Panc1 (cell line): ENCODE results near the gene AADACL2. TPM values are rescaled to one million over a fixed set of nuclear protein-coding genes. Genes with fewer than 3 reads are reported as not detected.
"Not testable (repeated sequence)": the region's sequence is repeated elsewhere in the genome, so short reads cannot be mapped to it uniquely, and the experiment has no call there.

Experiments
- ATAC-seq: fragments of 200-7000 bp; cut with Tn5 transposase; 2 replicates; pipeline ENCODE4 v1.9.1; 2020; ENCODE audit warnings: mild to moderate bottlenecking, moderate library complexity
- BruUV-seq: library from RNA; stranded (reverse); fragments of 400-500 nt; replicated peaks from 2 replicates; lab custom pipeline; 2021; lab: Mats Ljungman, UMichigan
- CTCF ChIA-PET: fragments of 300-600 bp; sonication (Branson Sonifier 250); formaldehyde crosslinking; loops from one replicate; lab custom pipeline; 2022; ENCODE audit warnings: antibody characterized with exemption; lab: Charles Lee
- POLR2A ChIA-PET: fragments of 300-600 bp; sonication (Branson Sonifier 250); formaldehyde crosslinking; loops from one replicate; lab custom pipeline; 2022; ENCODE audit warnings: antibody characterized with exemption; lab: Charles Lee
- DNase-seq: peaks from one replicate; pipeline ENCODE4 v3.0.0-alpha.2; 2010; ENCODE audit warnings: low read depth, low spot score
- H3K27ac ChIP-seq: 2 replicates; pipeline ENCODE4 v1.5.1; 2011; ENCODE audit warnings: mild to moderate bottlenecking, low read length, inconsistent platforms
- H3K27me3 ChIP-seq: fragments of 200-500 bp; sonication (Bioruptor generic); 2 replicates; pipeline ENCODE4 v1.6.0; 2014; ENCODE audit warnings: low read length, inconsistent platforms; ENCODE audit not compliant: control insufficient read depth, insufficient read depth
- H3K36me3 ChIP-seq: fragments of 200-500 bp; sonication (Bioruptor generic); 2 replicates; pipeline ENCODE4 v1.5.1; 2014; ENCODE audit warnings: inconsistent platforms, mild to moderate bottlenecking, low read length, moderate library complexity; ENCODE audit not compliant: control insufficient read depth, insufficient read depth
- H3K4me1 ChIP-seq: 2 replicates; pipeline ENCODE4 v1.5.1; 2011; ENCODE audit warnings: inconsistent platforms, mild to moderate bottlenecking, low read length, moderate library complexity; ENCODE audit not compliant: control insufficient read depth, insufficient read depth
- H3K4me3 ChIP-seq, 2 experiments: 2 replicates each; pipeline ENCODE4 v1.5.1; 2011 to 2012; ENCODE audit warnings: low read depth in 2 of 2, low read length in 2 of 2, mild to moderate bottlenecking in 2 of 2, inconsistent platforms in 1 of 2, moderate library complexity in 1 of 2
- H3K9me3 ChIP-seq: fragments of 200-500 bp; sonication (Bioruptor generic); 2 replicates; pipeline ENCODE4 v1.5.1; 2014; ENCODE audit warnings: low read depth, mild to moderate bottlenecking, inconsistent platforms, low read length, moderate library complexity; ENCODE audit not compliant: control insufficient read depth, insufficient read depth
- CTCF ChIP-seq: fragments of 450-650 bp; IDR thresholded peaks from 2 replicates; pipeline ENCODE4 v1.5.1; 2017; ENCODE audit warnings: mild to moderate bottlenecking
- POLR2AphosphoS5 ChIP-seq: IDR thresholded peaks from 2 replicates; pipeline ENCODE4 v1.6.1; 2012; ENCODE audit warnings: mild to moderate bottlenecking, low read depth, low read length, moderate library complexity
- REST ChIP-seq, 2 experiments: IDR thresholded peaks; 2 replicates each; pipeline ENCODE4 v1.6.1; 2011 to 2012; ENCODE audit warnings: low read depth in 2 of 2, control low read depth in 1 of 2, low read length in 1 of 2, mild to moderate bottlenecking in 1 of 2, moderate library complexity in 1 of 2; ENCODE audit not compliant: insufficient read depth in 1 of 2
- SIN3A ChIP-seq: IDR thresholded peaks from 2 replicates; pipeline ENCODE4 v1.6.1; 2012; ENCODE audit warnings: low read depth, mild to moderate bottlenecking, low read length, moderate library complexity, borderline replicate concordance; ENCODE audit not compliant: insufficient read depth
- TCF7L2 ChIP-seq: IDR thresholded peaks from 2 replicates; pipeline ENCODE4 v1.6.1; 2011; ENCODE audit warnings: mild to moderate bottlenecking, low read depth, low read length, inconsistent platforms
- in situ Hi-C: cut with HindIII; loops from 2 replicates; pipeline ENCODE4 v1.10.0; 2016; ENCODE audit warnings: low sequenced_read_pairs, low pct_unique_long_range_greater_than_20kb
- intact Hi-C: fragments of 100-400 bp; cut with micrococcal nuclease; formaldehyde crosslinking; loops from one replicate; pipeline ENCODE4 v1.10.0; 2022; ENCODE audit not compliant: unreplicated experiment
- total RNA-seq: library from RNA; stranded (reverse); gene quantifications from one replicate; pipeline ENCODE4 v1.2.1, GENCODE V29; 2021; ENCODE audit not compliant: unreplicated experiment

Gene AADACL2
- total RNA-seq, 1 experiment from 2014 or later: not detected

- in situ Hi-C loops: no loop called here
- TF ChIP-seq POLR2AphosphoS5 (no peak), TCF7L2 (no peak), CTCF (no peak), SIN3A (no peak), REST (IDR thresholded peaks at IDR 0.05; ENCODE audit: insufficient read depth in 1 of 2, low read depth in 2 of 2, low read length in 1 of 2) (no peak)
- no TSS peak for BruUV-seq
- ChIA-PET CTCF (no interaction called here), POLR2A (no interaction called here)
- DNase-seq: no peak
- ATAC-seq: no peak
- Histone ChIP-seq H3K9me3 (no peaks in the 10 kb centered on the region), H3K4me3 (no peak overlapping the region), H3K27me3 (no peaks in the 10 kb centered on the region), H3K27ac (no peak overlapping the region), H3K36me3 (no peaks in the 10 kb centered on the region), H3K4me1 (no peaks in the 10 kb centered on the region)
- intact Hi-C loops: no loop called here
Measured at GRCh38 chr3:151788401-151788800, 54.7 kb downstream of the AADACL2 start.

GRCh38 chr3:151789853-151790463, 56.2 kb downstream of the AADACL2 start:
- ChIA-PET CTCF (no interaction called here), POLR2A (no interaction called here)
- Histone ChIP-seq H3K4me3 (no peak overlapping the region), H3K9me3 (no peaks in the 10 kb centered on the region), H3K4me1 (no peaks in the 10 kb centered on the region), H3K36me3 (no peaks in the 10 kb centered on the region), H3K27ac (no peak overlapping the region), H3K27me3 (no peaks in the 10 kb centered on the region)
- ATAC-seq (no peak), DNase-seq (no peak)
- in situ Hi-C loops (no loop called here), intact Hi-C loops (no loop called here)
- TF ChIP-seq POLR2AphosphoS5 (no peak), SIN3A (no peak), TCF7L2 (no peak), CTCF (no peak), REST (IDR thresholded peaks at IDR 0.05; ENCODE audit: insufficient read depth in 1 of 2, low read depth in 2 of 2, low read length in 1 of 2) (no peak)
- no TSS peak for BruUV-seq

GRCh38 chr3:151790763-151791162, 57.0 kb downstream of the AADACL2 start:
- ATAC-seq, CTCF ChIA-PET, POLR2A ChIA-PET: not testable (repeated sequence)

More at GRCh38 chr3:151790763-151791162, 57.0 kb downstream of the AADACL2 start:
- in situ Hi-C loops, DNase-seq, H3K4me3 ChIP-seq, BruUV-seq, H3K9me3 ChIP-seq, H3K4me1 ChIP-seq, H3K36me3 ChIP-seq, H3K27ac ChIP-seq, H3K27me3 ChIP-seq, intact Hi-C loops: not testable (repeated sequence)
